ENCODE results near the gene SPESP1. TPM values are rescaled to one million over a fixed set of nuclear protein-coding genes. Genes with fewer than 3 reads are reported as not detected.

Gene SPESP1
- total RNA-seq, 1 experiment from 2014 or later = 17.6 TPM

DNA sequence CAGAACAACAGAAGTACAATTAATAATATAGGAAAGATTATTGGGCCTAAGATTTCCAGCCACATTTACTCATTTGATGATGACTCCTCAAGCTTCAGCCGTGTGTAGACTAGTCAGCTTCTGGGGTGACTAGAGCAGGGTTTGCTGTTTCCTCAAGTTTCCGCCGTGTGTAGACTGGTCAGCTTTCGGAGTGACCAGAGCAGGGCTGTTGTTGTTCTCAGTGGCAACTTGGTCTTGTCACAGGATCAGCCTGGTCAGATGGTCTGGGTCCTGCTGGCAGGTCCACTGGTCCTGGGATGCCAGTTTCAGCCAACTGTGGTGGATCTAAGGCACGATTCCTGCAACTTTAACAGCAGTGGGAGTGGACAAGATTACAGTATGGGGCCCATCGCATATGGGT, 62.4 kb downstream of the SPESP1 start:
- Mint-ChIP-seq H3K4me1 (ENCODE audit: insufficient read depth, unreplicated experiment) (peaks cover 32% of the 10 kb centered on the region), H3K4me3 (ENCODE audit: unreplicated experiment) (no peak overlapping the region), H3K27ac (ENCODE audit: low read depth, unreplicated experiment) (peak overlapping the region; percentile 81), H3K36me3 (ENCODE audit: insufficient read depth, unreplicated experiment) (no peaks in the 10 kb centered on the region), H3K27me3 (ENCODE audit: insufficient read depth, unreplicated experiment) (no peaks in the 10 kb centered on the region), H3K9me3 (ENCODE audit: unreplicated experiment) (no peaks in the 10 kb centered on the region)
- intact Hi-C loops (cut with micrococcal nuclease) = no loop called here
- POLR2A ChIA-PET = interaction anchor here (0.6 to 0.9 kb wide), 3 partner anchors 34 to 457 kb away, joined by 3 read pairs; no protein-coding TSS in a partner anchor
- no TSS peak for BruUV-seq (replicated peaks)
- DNase-seq (ENCODE audit: unreplicated experiment) = no peak
- CTCF ChIA-PET = no interaction called here
- TF ChIP-seq, protein P1, sequence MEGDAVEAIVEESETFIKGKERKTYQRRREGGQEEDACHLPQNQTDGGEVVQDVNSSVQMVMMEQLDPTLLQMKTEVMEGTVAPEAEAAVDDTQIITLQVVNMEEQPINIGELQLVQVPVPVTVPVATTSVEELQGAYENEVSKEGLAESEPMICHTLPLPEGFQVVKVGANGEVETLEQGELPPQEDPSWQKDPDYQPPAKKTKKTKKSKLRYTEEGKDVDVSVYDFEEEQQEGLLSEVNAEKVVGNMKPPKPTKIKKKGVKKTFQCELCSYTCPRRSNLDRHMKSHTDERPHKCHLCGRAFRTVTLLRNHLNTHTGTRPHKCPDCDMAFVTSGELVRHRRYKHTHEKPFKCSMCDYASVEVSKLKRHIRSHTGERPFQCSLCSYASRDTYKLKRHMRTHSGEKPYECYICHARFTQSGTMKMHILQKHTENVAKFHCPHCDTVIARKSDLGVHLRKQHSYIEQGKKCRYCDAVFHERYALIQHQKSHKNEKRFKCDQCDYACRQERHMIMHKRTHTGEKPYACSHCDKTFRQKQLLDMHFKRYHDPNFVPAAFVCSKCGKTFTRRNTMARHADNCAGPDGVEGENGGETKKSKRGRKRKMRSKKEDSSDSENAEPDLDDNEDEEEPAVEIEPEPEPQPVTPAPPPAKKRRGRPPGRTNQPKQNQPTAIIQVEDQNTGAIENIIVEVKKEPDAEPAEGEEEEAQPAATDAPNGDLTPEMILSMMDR (IDR thresholded peaks at IDR 0.05; ENCODE audit: unreplicated experiment) = no peak

DNA sequence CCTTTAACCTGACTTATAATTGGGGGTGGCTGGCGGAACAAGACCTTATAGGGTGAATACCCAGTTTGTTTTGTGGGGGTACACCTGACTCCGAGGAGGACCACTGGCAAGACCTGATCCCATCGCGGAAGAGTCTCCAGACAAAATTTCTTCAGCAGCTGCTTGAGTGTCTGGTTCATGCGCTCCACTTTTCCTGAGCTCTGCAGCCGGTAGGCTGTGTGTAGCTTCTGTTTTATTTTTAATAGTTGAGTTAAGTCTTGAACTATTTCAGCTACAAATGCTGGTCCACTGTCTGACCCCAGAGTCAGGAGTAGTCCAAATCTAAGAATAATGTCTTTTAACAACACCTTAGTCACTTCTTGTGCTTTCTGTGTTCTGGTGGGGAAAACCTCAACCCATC, 63.0 kb downstream of the SPESP1 start:
- no peak overlapping the region for H3K27ac Mint-ChIP-seq (ENCODE audit: low read depth, unreplicated experiment)
- no TSS peak for BruUV-seq (replicated peaks)
- H3K36me3 Mint-ChIP-seq (ENCODE audit: insufficient read depth, unreplicated experiment) = no peaks in the 10 kb centered on the region
- no peak for DNase-seq (ENCODE audit: unreplicated experiment)
- TF ChIP-seq, protein P1 (IDR thresholded peaks at IDR 0.05; ENCODE audit: unreplicated experiment) = no peak
- H3K4me3 Mint-ChIP-seq (ENCODE audit: unreplicated experiment) = no peak overlapping the region
- POLR2A ChIA-PET = interaction anchor here (0.6 kb wide), 1 partner anchor 61 kb away, joined by 3 read pairs; no protein-coding TSS in a partner anchor
- peaks cover 36% of the 10 kb centered on the region for H3K4me1 Mint-ChIP-seq (ENCODE audit: insufficient read depth, unreplicated experiment)
- H3K9me3 Mint-ChIP-seq (ENCODE audit: unreplicated experiment) = no peaks in the 10 kb centered on the region
- H3K27me3 Mint-ChIP-seq (ENCODE audit: insufficient read depth, unreplicated experiment) = no peaks in the 10 kb centered on the region
- intact Hi-C loops (cut with micrococcal nuclease) = no loop called here
- CTCF ChIA-PET = interaction anchor here (0.6 kb wide), 1 partner anchor 561 kb away, joined by 3 read pairs; no protein-coding TSS in a partner anchor

GRCh38 chr15:68994149-68994548, 63.8 kb downstream of the SPESP1 start:
- POLR2A ChIA-PET = no interaction called here
- H3K27ac Mint-ChIP-seq (ENCODE audit: low read depth, unreplicated experiment) = no peak overlapping the region
- peak; percentile 17 for DNase-seq (ENCODE audit: unreplicated experiment)

GRCh38 chr15:68994981-68995761, 64.8 kb downstream of the SPESP1 start:
- TF ChIP-seq, protein P1 (IDR thresholded peaks at IDR 0.05; ENCODE audit: unreplicated experiment) = no peak
- ChIA-PET CTCF (no interaction called here), POLR2A (interaction anchor here (1.2 kb wide), 1 partner anchor 16 kb away, joined by 3 read pairs; no protein-coding TSS in a partner anchor)
- no peaks in the 10 kb centered on the region for H3K27me3 Mint-ChIP-seq (ENCODE audit: insufficient read depth, unreplicated experiment)
- H3K9me3 Mint-ChIP-seq (ENCODE audit: unreplicated experiment) = no peaks in the 10 kb centered on the region
- no TSS peak for BruUV-seq (replicated peaks)
- peaks cover 38% of the 10 kb centered on the region for H3K4me1 Mint-ChIP-seq (ENCODE audit: insufficient read depth, unreplicated experiment)
- no peaks in the 10 kb centered on the region for H3K36me3 Mint-ChIP-seq (ENCODE audit: insufficient read depth, unreplicated experiment)
- no peak for DNase-seq (ENCODE audit: unreplicated experiment)
- intact Hi-C loops (cut with micrococcal nuclease) = no loop called here
- H3K4me3 Mint-ChIP-seq (ENCODE audit: unreplicated experiment) = no peak overlapping the region
- H3K27ac Mint-ChIP-seq (ENCODE audit: low read depth, unreplicated experiment) = no peak overlapping the region

More at GRCh38 chr15:68994149-68994548, 63.8 kb downstream of the SPESP1 start:
- CTCF ChIA-PET = no interaction called here
- TF ChIP-seq, protein P1 (IDR thresholded peaks at IDR 0.05; ENCODE audit: unreplicated experiment) = no peak
- intact Hi-C loops (cut with micrococcal nuclease) = no loop called here
- H3K4me3 Mint-ChIP-seq (ENCODE audit: unreplicated experiment) = no peak overlapping the region
- peaks cover 38% of the 10 kb centered on the region for H3K4me1 Mint-ChIP-seq (ENCODE audit: insufficient read depth, unreplicated experiment)
- H3K36me3 Mint-ChIP-seq (ENCODE audit: insufficient read depth, unreplicated experiment) = no peaks in the 10 kb centered on the region
- BruUV-seq (replicated peaks) = no TSS peak
- no peaks in the 10 kb centered on the region for H3K9me3 Mint-ChIP-seq (ENCODE audit: unreplicated experiment)
- no peaks in the 10 kb centered on the region for H3K27me3 Mint-ChIP-seq (ENCODE audit: insufficient read depth, unreplicated experiment)

Other genes with a start within 250 kb of the SPESP1 start
- 150 and 159 TPM in 2 replicates for gene ANP32A, start 109.6 kb upstream of the SPESP1 start, total RNA-seq (2022)
- 1.4 and 1.8 TPM in 2 replicates for gene NOX5, start 84.2 kb downstream of the SPESP1 start, total RNA-seq (2022)
- 7.5 and 8.3 TPM in 2 replicates for gene GLCE, start 230.1 kb downstream of the SPESP1 start, total RNA-seq (2022)